Activated CD8-positive, alpha-beta T cell treated with anti-CD3 and anti-CD28 coated beads, Interleukin-2, amount 10 ng/mL, durations not matched to agents 7 days and 5 days (primary cell): ENCODE results near the gene PTCHD4. TPM values are rescaled to one million over a fixed set of nuclear protein-coding genes. Genes with fewer than 3 reads are reported as not detected.

Experiments used
- ATAC-seq: fragments of 150-1000 bp; cut with Tn5 transposase; one replicate; pipeline ENCODE4 v1.10.0; 2021; ENCODE audit warnings: moderate library complexity
- CTCF ChIA-PET: fragments of 350-600 bp; sonication (Branson Sonifier 250); formaldehyde crosslinking; loops from one replicate; lab custom pipeline; 2021; ENCODE audit warnings: antibody characterized with exemption; lab: Charles Lee
- POLR2A ChIA-PET: fragments of 350-600 bp; sonication (Branson Sonifier 250); formaldehyde crosslinking; loops from one replicate; lab custom pipeline; 2021; ENCODE audit warnings: antibody characterized with exemption; lab: Charles Lee
- DNase-seq: peaks from one replicate; pipeline ENCODE4 v3.0.0-alpha.2; 2020
- H3K27ac Mint-ChIP-seq: one replicate; pipeline ENCODE4 v1.8.0; 2021; ENCODE audit warnings: mild to moderate bottlenecking, mixed read lengths
- H3K27me3 Mint-ChIP-seq: one replicate; pipeline ENCODE4 v1.8.0; 2021; ENCODE audit warnings: low read depth, mixed read lengths
- H3K36me3 Mint-ChIP-seq: one replicate; pipeline ENCODE4 v1.8.0; 2021; ENCODE audit warnings: low read depth, mixed read lengths
- H3K4me1 Mint-ChIP-seq: one replicate; pipeline ENCODE4 v1.8.0; 2021; ENCODE audit warnings: low read depth, mixed read lengths
- H3K4me3 Mint-ChIP-seq: one replicate; pipeline ENCODE4 v1.8.0; 2021; ENCODE audit warnings: mild to moderate bottlenecking, mixed read lengths
- H3K9me3 Mint-ChIP-seq: one replicate; pipeline ENCODE4 v1.8.0; 2022; ENCODE audit warnings: mixed read lengths; ENCODE audit not compliant: insufficient read depth
- total RNA-seq, 2 experiments: library from RNA; stranded (reverse); gene quantifications; one replicate each; pipeline ENCODE4 v1.2.3, GENCODE V29; 2021

Gene PTCHD4
- total RNA-seq, 2 experiments from 2014 or later: not detected

GRCh38 chr6:48068278-48069251, 42.4 kb downstream of the PTCHD4 start:
- H3K27me3 Mint-ChIP-seq: peaks cover 25% of the 10 kb centered on the region
- H3K36me3 Mint-ChIP-seq: no peaks in the 10 kb centered on the region
- ChIA-PET POLR2A (no interaction called here), CTCF (no interaction called here)
- DNase-seq: no peak
- no peaks in the 10 kb centered on the region for H3K9me3 Mint-ChIP-seq
- no peak for ATAC-seq
- no peak overlapping the region for H3K4me3 Mint-ChIP-seq
- H3K27ac Mint-ChIP-seq: no peak overlapping the region
- H3K4me1 Mint-ChIP-seq: no peaks in the 10 kb centered on the region

- ChIA-PET CTCF (no interaction called here), POLR2A (no interaction called here)
- no peak overlapping the region for H3K27ac Mint-ChIP-seq
- peaks cover 25% of the 10 kb centered on the region for H3K27me3 Mint-ChIP-seq
- no peaks in the 10 kb centered on the region for H3K4me1 Mint-ChIP-seq
- no peak overlapping the region for H3K4me3 Mint-ChIP-seq
- no peaks in the 10 kb centered on the region for H3K9me3 Mint-ChIP-seq
- no peaks in the 10 kb centered on the region for H3K36me3 Mint-ChIP-seq
- no peak for DNase-seq
- no peak for ATAC-seq
Measured at GRCh38 chr6:48067886-48068277, 43.1 kb downstream of the PTCHD4 start.

GRCh38 chr6:48067148-48067712, 43.8 kb downstream of the PTCHD4 start:
- CTCF ChIA-PET: no interaction called here
- DNase-seq (no peak), ATAC-seq (no peak)
- no peaks in the 10 kb centered on the region for H3K4me1 Mint-ChIP-seq
- no peak overlapping the region for H3K27ac Mint-ChIP-seq
- POLR2A ChIA-PET: no interaction called here
- no peaks in the 10 kb centered on the region for H3K36me3 Mint-ChIP-seq
- peaks cover 25% of the 10 kb centered on the region for H3K27me3 Mint-ChIP-seq
- no peaks in the 10 kb centered on the region for H3K9me3 Mint-ChIP-seq
- H3K4me3 Mint-ChIP-seq: no peak overlapping the region

DNA sequence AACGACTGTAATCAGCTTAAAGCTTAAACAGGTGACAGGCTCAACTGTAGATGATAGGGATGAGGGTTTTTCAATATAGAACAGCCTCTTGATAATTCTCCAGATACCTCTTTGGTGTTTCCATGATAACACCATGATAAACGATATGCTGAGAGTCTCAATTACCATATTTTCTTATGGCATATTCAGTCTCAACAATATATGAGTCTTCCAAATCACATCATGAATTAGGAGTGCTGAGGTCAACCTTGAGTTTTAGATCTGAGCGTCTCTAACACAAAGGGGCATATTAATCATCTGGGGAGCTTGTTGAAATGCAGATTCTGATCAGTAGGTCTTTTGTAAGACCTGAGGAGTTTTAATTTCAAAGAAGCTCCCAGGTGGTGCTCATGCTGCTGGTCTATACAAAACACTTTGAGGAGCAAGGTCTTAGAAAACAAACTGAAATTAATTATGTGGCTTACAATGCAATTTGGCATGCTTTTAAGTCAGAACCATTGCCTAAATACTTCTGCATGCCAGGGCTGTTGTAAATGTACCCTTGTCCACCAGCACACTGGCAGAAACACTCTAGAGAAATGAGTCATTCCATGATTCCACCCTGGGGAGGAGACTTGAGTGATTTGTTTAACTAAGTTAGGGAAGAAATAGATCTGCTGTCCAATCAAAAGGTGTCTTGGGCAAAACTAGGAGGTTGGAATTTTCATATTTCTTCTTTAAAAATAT, 49.6 kb downstream of the PTCHD4 start:
- H3K27ac Mint-ChIP-seq: no peak overlapping the region
- no peaks in the 10 kb centered on the region for H3K9me3 Mint-ChIP-seq
- ChIA-PET POLR2A (no interaction called here), CTCF (no interaction called here)
- no peak overlapping the region for H3K4me3 Mint-ChIP-seq
- DNase-seq (no peak), ATAC-seq (no peak)
- H3K27me3 Mint-ChIP-seq: no peaks in the 10 kb centered on the region
- no peaks in the 10 kb centered on the region for H3K4me1 Mint-ChIP-seq
- H3K36me3 Mint-ChIP-seq: no peaks in the 10 kb centered on the region
